SK-N-SH (cell line): ENCODE data around the gene TTC39B. TPM values are rescaled to one million over a fixed set of nuclear protein-coding genes. Genes with fewer than 3 reads are reported as not detected.

ENCODE experiments used
- CTCF ChIA-PET: fragments of 300-600, 350-600 bp; formaldehyde crosslinking; extraction: SDS; loops from one replicate; lab custom pipeline; 2021; lab: Yijun Ruan, JAX
- POLR2A ChIA-PET: fragments of 350-600 bp; sonication (Branson Sonifier 250); formaldehyde crosslinking; extraction: SDS; loops from one replicate; lab custom pipeline; 2020; ENCODE audit warnings: antibody characterized with exemption, inconsistent platforms; lab: Yijun Ruan, JAX
- DNase-seq: peaks from one replicate; pipeline ENCODE4 v3.0.0; 2012
- H2AFZ ChIP-seq: fragments of 200-600 bp; sonication (generic); 2 replicates; pipeline ENCODE4 v1.8.1; 2016; ENCODE audit warnings: antibody characterized with exemption, mild to moderate bottlenecking, low read depth
- H3F3A ChIP-seq: fragments of 200-600 bp; sonication (generic); replicated peaks from 2 replicates; pipeline ENCODE3; 2016; ENCODE audit warnings: antibody characterized with exemption, mild to moderate bottlenecking; ENCODE audit not compliant: insufficient read depth
- H3K27ac ChIP-seq, 2 experiments: fragments of 200-500 bp in 1 of 2; fragments of 200-600 bp in 1 of 2; sonication (Bioruptor generic) in 1 of 2; sonication (generic), shearing (Covaris generic) in 1 of 2; 2 replicates each; pipeline versions ENCODE4 v1.5.1 to v1.6.1; 2014 to 2016; ENCODE audit warnings: low read depth in 2 of 2, inconsistent platforms in 1 of 2, low read length in 1 of 2, mild to moderate bottlenecking in 1 of 2, mixed read lengths in 1 of 2
- H3K27me3 ChIP-seq: fragments of 200-600 bp; sonication (generic), shearing (Covaris generic); 2 replicates; pipeline ENCODE4 v1.6.1; 2016; ENCODE audit warnings: mixed run types; ENCODE audit not compliant: insufficient read depth
- H3K36me3 ChIP-seq, 2 experiments: fragments of 200-500 bp in 1 of 2; fragments of 200-600 bp in 1 of 2; sonication (Bioruptor generic) in 1 of 2; sonication (generic) in 1 of 2; replicated peaks in 1 of 2; 2 replicates each; pipeline versions ENCODE3 to v1.5.1; 2014 to 2016; ENCODE audit warnings: low read length in 1 of 2, mild to moderate bottlenecking in 1 of 2; ENCODE audit not compliant: insufficient read depth in 2 of 2, control insufficient read depth in 1 of 2
- H3K4me1 ChIP-seq, 2 experiments: fragments of 200-500 bp in 1 of 2; fragments of 200-600 bp in 1 of 2; sonication (Bioruptor generic) in 1 of 2; sonication (generic), shearing (Covaris generic) in 1 of 2; 2 replicates each; pipeline versions ENCODE4 v1.5.1 to v1.6.1; 2014 to 2016; ENCODE audit warnings: low read depth in 1 of 2, low read length in 1 of 2, mixed run types in 1 of 2; ENCODE audit not compliant: insufficient read depth in 2 of 2, control insufficient read depth in 1 of 2
- H3K4me2 ChIP-seq: fragments of 200-600 bp; sonication (generic), shearing (Covaris generic); 2 replicates; pipeline ENCODE4 v1.6.1; 2017; ENCODE audit warnings: mixed run types
- H3K4me3 ChIP-seq, 2 experiments: fragments of 200-500 bp in 1 of 2; fragments of 200-600 bp in 1 of 2; sonication (Bioruptor generic) in 1 of 2; sonication (generic), shearing (Covaris generic) in 1 of 2; 2 replicates each; pipeline versions ENCODE4 v1.5.1 to v1.8.1; 2014 to 2016; ENCODE audit warnings: low read depth in 2 of 2, inconsistent platforms in 1 of 2, low read length in 1 of 2, mild to moderate bottlenecking in 1 of 2, mixed read lengths in 1 of 2, moderate library complexity in 1 of 2
- H3K79me2 ChIP-seq: fragments of 200-600 bp; sonication (generic); 2 replicates; pipeline ENCODE4 v1.8.1; 2017; ENCODE audit warnings: mild to moderate bottlenecking; ENCODE audit not compliant: insufficient read depth
- H3K9ac ChIP-seq: fragments of 200-600 bp; sonication (generic); 2 replicates; pipeline ENCODE4 v1.6.1; 2017; ENCODE audit warnings: mixed run types
- H3K9me2 ChIP-seq: fragments of 200-600 bp; sonication (generic); 2 replicates; pipeline ENCODE4 v1.6.1; 2017; ENCODE audit warnings: mixed run types
- H3K9me3 ChIP-seq: fragments of 200-600 bp; sonication (generic); 2 replicates; pipeline ENCODE4 v1.6.1; 2017; ENCODE audit warnings: mixed run types, mild to moderate bottlenecking, moderate library complexity
- H4K20me1 ChIP-seq: fragments of 200-600 bp; sonication (generic); 2 replicates; pipeline ENCODE4 v1.6.1; 2017; ENCODE audit warnings: mild to moderate bottlenecking, mixed run types; ENCODE audit not compliant: insufficient read depth
- EZH2phosphoT487 ChIP-seq: fragments of 200-600 bp; sonication (generic); IDR thresholded peaks from 2 replicates; pipeline ENCODE4 v1.6.1; 2017; ENCODE audit warnings: low read depth, mixed run types, mild to moderate bottlenecking, antibody characterized with exemption, moderate library complexity, borderline replicate concordance
- FOXJ3 ChIP-seq: sonication (generic); formaldehyde crosslinking; IDR thresholded peaks from 2 replicates; pipeline ENCODE4 v1.5.1; 2020; ENCODE audit warnings: mild to moderate bottlenecking, missing genetic modification reagents
- GABPA ChIP-seq: IDR thresholded peaks from 2 replicates; pipeline ENCODE4 v1.4.0; 2012; ENCODE audit warnings: low read depth, mild to moderate bottlenecking
- SMC3 ChIP-seq: IDR thresholded peaks from 2 replicates; pipeline ENCODE4 v1.6.1; 2012; ENCODE audit warnings: low read depth, low read length, improper control_type of control experiment
- TEAD4 ChIP-seq: IDR thresholded peaks from 2 replicates; pipeline ENCODE4 v1.4.0; 2012; ENCODE audit warnings: mild to moderate bottlenecking, borderline replicate concordance; ENCODE audit not compliant: insufficient read depth
- YY1 ChIP-seq: IDR thresholded peaks from 2 replicates; pipeline ENCODE4 v1.4.0; 2012; ENCODE audit warnings: low read depth, mild to moderate bottlenecking
- WGBS: methylation state at CpG from one replicate; pipeline ENCODE4 v1.1.6; 2017; ENCODE audit warnings: low lambda C conversion rate; 5-methylcytosine and 5-hydroxymethylcytosine counted together
- polyA plus RNA-seq, 3 experiments: library from polyadenylated mRNA; depleted of rRNA; stranded (reverse); fragments of >200 nt; gene quantifications; 2 replicates each; pipeline ENCODE4 v1.2.3, GENCODE V29; 2012
- small RNA-seq, 7 experiments: library from RNA; depleted of rRNA; stranded (forward); fragments of <200 nt; gene quantifications; one replicate each; pipeline ENCODE3, GENCODE V24; 2012
- TF ChIP-seq, protein P1 (sequence below): IDR thresholded peaks from 2 replicates; pipeline ENCODE4 v1.4.0; 2012; ENCODE audit warnings: low read depth, borderline replicate concordance

TTC39B gene
- polyA plus RNA-seq, 1 of the 3 experiments (the other 2 are of a cell fraction) = 0.54 TPM

DNA sequence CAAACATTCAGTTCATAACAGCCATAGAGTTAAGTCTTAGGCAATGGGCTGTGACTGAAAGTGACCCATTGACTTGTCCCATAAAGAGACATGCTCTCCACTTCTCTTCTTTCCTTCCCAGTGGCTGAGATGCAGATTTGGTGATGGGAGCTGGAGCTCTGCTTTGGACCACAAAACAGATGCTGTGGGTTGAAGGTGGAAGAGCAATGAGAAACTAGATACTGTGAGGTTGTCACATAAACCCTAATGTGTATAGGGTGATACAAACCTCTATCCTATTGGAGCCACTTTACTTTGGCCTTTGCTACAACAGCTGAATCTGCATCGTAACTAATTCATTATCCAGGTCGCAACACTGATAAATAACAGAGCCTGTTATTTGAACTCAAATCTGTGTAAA lies 192.0 kb downstream of the TTC39B start:
- no peaks in the 10 kb centered on the region for H3K9me2 ChIP-seq
- ChIA-PET CTCF (interaction anchor here (1.0 to 3.4 kb wide), 4 partner anchors 10 to 347 kb away, joined by 3 to 13 read pairs (median 5); no protein-coding TSS in a partner anchor), POLR2A (no interaction called here)
- no peaks in the 10 kb centered on the region for H3F3A ChIP-seq
- no peak overlapping the region for H3K4me2 ChIP-seq
- TF ChIP-seq YY1 = no peak
- TF ChIP-seq, protein P1, sequence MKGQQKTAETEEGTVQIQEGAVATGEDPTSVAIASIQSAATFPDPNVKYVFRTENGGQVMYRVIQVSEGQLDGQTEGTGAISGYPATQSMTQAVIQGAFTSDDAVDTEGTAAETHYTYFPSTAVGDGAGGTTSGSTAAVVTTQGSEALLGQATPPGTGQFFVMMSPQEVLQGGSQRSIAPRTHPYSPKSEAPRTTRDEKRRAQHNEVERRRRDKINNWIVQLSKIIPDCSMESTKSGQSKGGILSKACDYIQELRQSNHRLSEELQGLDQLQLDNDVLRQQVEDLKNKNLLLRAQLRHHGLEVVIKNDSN = no peak
- no peak for TF ChIP-seq TEAD4
- no peak for TF ChIP-seq EZH2phosphoT487
- no peak for TF ChIP-seq GABPA
- no peak for TF ChIP-seq FOXJ3 (CRISPR knock-in tag)
- TF ChIP-seq SMC3 = no peak
- H3K36me3 ChIP-seq = no peaks in the 10 kb centered on the region
- no peak overlapping the region for H3K27ac ChIP-seq
- no peaks in the 10 kb centered on the region for H3K4me1 ChIP-seq
- H3K9ac ChIP-seq = no peak overlapping the region
- no peak for DNase-seq
- no peak overlapping the region for H3K4me3 ChIP-seq
- H4K20me1 ChIP-seq = no peaks in the 10 kb centered on the region
- no peaks in the 10 kb centered on the region for H3K9me3 ChIP-seq
- no peaks in the 10 kb centered on the region for H3K79me2 ChIP-seq
- no peak overlapping the region for H2AFZ ChIP-seq
- 26% methylated on average over 2 of the region's 2 CpGs for WGBS
- H3K27me3 ChIP-seq = no peaks in the 10 kb centered on the region

Small RNAs within 50 kb of the gene (small RNA-seq; reads per million reads assigned to genes)
- 0 reads per million in 7 experiments for gene RNU6-559P

Other genes starting within 250 kb of the TTC39B start
- 20.1 and 20.6 TPM in 2 replicates for gene SNAPC3, start 115.7 kb upstream of the TTC39B start, polyA plus RNA-seq (2012; rRNA removed)
- gene PSIP1, start 203.8 kb upstream of the TTC39B start, polyA plus RNA-seq (2012; rRNA removed) = 19.9 and 21.0 TPM in 2 replicates
- 0.54 and 1.1 TPM in 2 replicates for gene CCDC171, start 245.8 kb upstream of the TTC39B start, polyA plus RNA-seq (2012; rRNA removed)